ENCODE measurements around the gene SLC2A11. TPM values are rescaled to one million over a fixed set of nuclear protein-coding genes. Genes with fewer than 3 reads are reported as not detected.

SLC2A11 gene
- total and polyA plus RNA-seq, 9 of the 15 experiments (the other 6 are each of a cell fraction or from before 2014, with no cell fraction given), result 0.44 to 2.7 (median 2.1) TPM

GRCh38 chr22:23894710-23895598 is 37.3 kb downstream of the SLC2A11 start (continued):
- TF ChIP-seq ESRRB (CRISPR knock-in tag; IDR thresholded peaks at IDR 0.05; ENCODE audit: borderline replicate concordance) (no peak), ESRRA (IDR thresholded peaks at IDR 0.05; ENCODE audit: borderline replicate concordance, low read depth) (no peak), MYC (IDR thresholded peaks at IDR 0.05; ENCODE audit: low read depth, low read length) (peak; percentile 65), MYC (CRISPR knock-in tag; IDR thresholded peaks at IDR 0.05; ENCODE audit: borderline replicate concordance, low read depth) (no peak), USF2 (CRISPR knock-in tag; IDR thresholded peaks at IDR 0.05) (peak; percentile 63; the same call in 1 of the 2 replicates), MXD1 (CRISPR knock-in tag; IDR thresholded peaks at IDR 0.05; ENCODE audit: borderline replicate concordance, poor library complexity, severe bottlenecking) (no peak), ATF3 (IDR thresholded peaks at IDR 0.05) (no peak), ATF3 (CRISPR knock-in tag; conservative IDR thresholded peaks at IDR 0.05) (no peak), ZNF165 (CRISPR knock-in tag; IDR thresholded peaks at IDR 0.05; ENCODE audit: borderline replicate concordance) (0 out of 2 replicates have a peak, but pooled peaks have one; percentile 11), ZZZ3 (IDR thresholded peaks at IDR 0.05) (no peak), RBM39 (optimal IDR thresholded peaks at IDR 0.05; ENCODE audit: low read depth, low read length) (no peak), ZNF586 (CRISPR knock-in tag; conservative IDR thresholded peaks at IDR 0.05) (no peak), KDM2B (CRISPR knock-in tag; IDR thresholded peaks at IDR 0.05) (peak; percentile 30; the same call in 1 of the 2 replicates), DDX20 (tag; IDR thresholded peaks at IDR 0.05; ENCODE audit: low read depth) (no peak), ZNF449 (CRISPR knock-in tag; IDR thresholded peaks at IDR 0.05) (no peak), RB1 (IDR thresholded peaks at IDR 0.05; ENCODE audit: low read depth) (no peak), RBM34 (IDR thresholded peaks at IDR 0.05; ENCODE audit: borderline replicate concordance, insufficient read depth, low read length) (0 out of 2 replicates have a peak, but pooled peaks have one; percentile 60), SRSF3 (IDR thresholded peaks at IDR 0.05; ENCODE audit: insufficient read depth, low read length) (no peak), RBBP5 (IDR thresholded peaks at IDR 0.05; ENCODE audit: borderline replicate concordance, insufficient read depth, low read length, poor library complexity, severe bottlenecking) (peak; percentile 1), NR0B1 (IDR thresholded peaks at IDR 0.05; ENCODE audit: partially characterized antibody) (no peak)
